Measurements from ENCODE around the gene RGS7. TPM values are rescaled to one million over a fixed set of nuclear protein-coding genes. Genes with fewer than 3 reads are reported as not detected.

RGS7 gene
- total and polyA plus RNA-seq, 2 of the 4 experiments (the other 2 are of a cell fraction): 0.58 to 0.72 TPM

- Histone ChIP-seq H2AK9ac (replicated peaks; ENCODE audit: low read depth, low read length, poor library complexity) (no peak overlapping the region), H3K56ac (ENCODE audit: extremely low read depth, insufficient read depth, low read length) (no peak overlapping the region), H4K20me1 (ENCODE audit: insufficient read depth, low read length) (no peaks in the 10 kb centered on the region), H3K36me3 (ENCODE audit: control insufficient read depth, insufficient read depth, low read length) (no peaks in the 10 kb centered on the region), H4K5ac (ENCODE audit: low read depth, low read length) (no peak overlapping the region), H3K9me3 (ENCODE audit: control insufficient read depth, insufficient read depth, low read length) (peaks cover 14% of the 10 kb centered on the region), H3K4ac (ENCODE audit: low read depth, low read length) (no peak overlapping the region), H3K79me1 (ENCODE audit: low read depth in 1 of 2, low read length in 2 of 2) (no peaks in the 10 kb centered on the region), H3K9ac (ENCODE audit: low read depth, low read length) (no peak overlapping the region), H2BK120ac (ENCODE audit: low read depth, low read length) (no peak overlapping the region), H4K91ac (ENCODE audit: insufficient read depth, low read depth, low read length) (no peak overlapping the region), H3K9me1 (ENCODE audit: insufficient read depth, low read length) (no peaks in the 10 kb centered on the region), H2AK5ac (ENCODE audit: low read depth, low read length) (no peak overlapping the region), H3K14ac (replicated peaks; ENCODE audit: low read depth, low read length) (no peak overlapping the region), H3K4me3 (ENCODE audit: insufficient read depth, low read depth, low read length) (no peak overlapping the region), H2BK20ac (ENCODE audit: low read depth, low read length) (no peak overlapping the region), H3K4me2 (ENCODE audit: low read depth, low read length) (no peak overlapping the region), H2AFZ (replicated peaks; ENCODE audit: low read length, poor library complexity) (no peak overlapping the region), H4K8ac (ENCODE audit: low read depth in 2 of 2, low read length in 2 of 2) (no peak overlapping the region), H3K27me3 (ENCODE audit: control insufficient read depth, insufficient read depth, low read length) (no peaks in the 10 kb centered on the region), H3K4me1 (ENCODE audit: control insufficient read depth, insufficient read depth, low read length) (no peaks in the 10 kb centered on the region), H3K27ac (ENCODE audit: insufficient read depth, low read length) (no peak overlapping the region), H2BK15ac (ENCODE audit: low read depth, low read length) (no peak overlapping the region), H3K23ac (ENCODE audit: low read depth, low read length) (no peak overlapping the region), H2BK5ac (ENCODE audit: low read depth, low read length, poor library complexity, severe bottlenecking) (no peak overlapping the region), H3K18ac (ENCODE audit: low read depth, low read length) (no peak overlapping the region)
- ChIA-PET CTCF (no interaction called here), POLR2A (ENCODE audit: unreplicated experiment) (no interaction called here)
- BruUV-seq (replicated peaks): no TSS peak
- no peak for ATAC-seq (ENCODE audit: low read depth)
- TF ChIP-seq RAD21 (IDR thresholded peaks at IDR 0.05; ENCODE audit: low read length) (no peak), SMC3 (IDR thresholded peaks at IDR 0.05; ENCODE audit: low read depth, low read length) (no peak), POLR2A (IDR thresholded peaks at IDR 0.05; ENCODE audit: low read depth, low read length) (no peak), CTCF (conservative IDR thresholded peaks at IDR 0.05; ENCODE audit: low read depth, low read length) (no peak), NFE2L2 (IDR thresholded peaks at IDR 0.05; ENCODE audit: low read depth, low read length) (no peak), MAZ (IDR thresholded peaks at IDR 0.05; ENCODE audit: borderline replicate concordance, low read depth, low read length) (no peak), BHLHE40 (IDR thresholded peaks at IDR 0.05; ENCODE audit: low read depth, low read length) (no peak), CHD1 (IDR thresholded peaks at IDR 0.05; ENCODE audit: low read depth, low read length) (no peak)
- DNase-seq: no peak
- no CpG with 5 or more reads among the region's 1 CpG for WGBS, 2 experiments (ENCODE audit: extremely low coverage in 2 of 2, insufficient read length in 1 of 2)
- intact Hi-C loops (cut with micrococcal nuclease): no loop called here
- in situ Hi-C loops (cut with MboI; ENCODE audit: low sequenced_read_pairs): no loop called here
- dilution Hi-C loops (cut with HindIII; ENCODE audit: low sequenced_read_pairs, unreplicated experiment): no loop called here
These were observed 85.6 kb downstream of the RGS7 start for GRCh38 chr1:241271427-241271826.

Data from IMR-90 (cell line).